ENCODE data around the gene GSAP. TPM values are rescaled to one million over a fixed set of nuclear protein-coding genes. Genes with fewer than 3 reads are reported as not detected.

GSAP gene
- polyA plus RNA-seq, 1 of the 3 experiments (the other 2 are of a cell fraction): 5.9 TPM

DNA sequence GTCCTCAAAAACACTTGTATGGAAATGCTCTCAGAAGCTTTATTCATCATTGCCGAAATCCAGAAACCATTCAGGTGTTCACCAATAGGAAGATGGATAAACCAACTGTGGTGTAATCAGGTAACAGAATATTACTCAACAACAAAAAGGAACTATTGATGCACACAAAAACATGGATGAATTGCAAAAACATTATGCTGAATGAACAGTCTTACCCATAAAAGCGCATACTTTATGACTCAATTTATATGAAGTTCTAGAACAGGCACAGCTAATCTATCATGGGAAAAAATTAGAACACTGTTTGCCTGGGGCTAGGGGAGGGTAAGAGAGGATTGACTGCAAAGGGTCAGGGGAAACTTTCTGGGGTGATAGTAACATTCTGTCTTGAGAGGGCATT is 26.9 kb upstream of the GSAP start:
- no peaks in the 10 kb centered on the region for H3K27me3 ChIP-seq (ENCODE audit: insufficient read depth)
- 98% methylated on average over 2 of the region's 2 CpGs for WGBS (ENCODE audit: low lambda C conversion rate)
- no peak overlapping the region for H3K4me3 ChIP-seq (ENCODE audit: low read depth in 2 of 2, low read length in 1 of 2)
- no peaks in the 10 kb centered on the region for H3K9me3 ChIP-seq
- H4K20me1 ChIP-seq (ENCODE audit: insufficient read depth): no peaks in the 10 kb centered on the region
- H3K79me2 ChIP-seq (ENCODE audit: insufficient read depth): no peaks in the 10 kb centered on the region
- POLR2A ChIA-PET: no interaction called here
- peak overlapping the region in 1 of 2 experiments; percentile 20; a peak in 1 of 4 replicates for H3K27ac ChIP-seq (ENCODE audit: low read depth in 2 of 2, low read length in 1 of 2)
- TF ChIP-seq, protein P1, sequence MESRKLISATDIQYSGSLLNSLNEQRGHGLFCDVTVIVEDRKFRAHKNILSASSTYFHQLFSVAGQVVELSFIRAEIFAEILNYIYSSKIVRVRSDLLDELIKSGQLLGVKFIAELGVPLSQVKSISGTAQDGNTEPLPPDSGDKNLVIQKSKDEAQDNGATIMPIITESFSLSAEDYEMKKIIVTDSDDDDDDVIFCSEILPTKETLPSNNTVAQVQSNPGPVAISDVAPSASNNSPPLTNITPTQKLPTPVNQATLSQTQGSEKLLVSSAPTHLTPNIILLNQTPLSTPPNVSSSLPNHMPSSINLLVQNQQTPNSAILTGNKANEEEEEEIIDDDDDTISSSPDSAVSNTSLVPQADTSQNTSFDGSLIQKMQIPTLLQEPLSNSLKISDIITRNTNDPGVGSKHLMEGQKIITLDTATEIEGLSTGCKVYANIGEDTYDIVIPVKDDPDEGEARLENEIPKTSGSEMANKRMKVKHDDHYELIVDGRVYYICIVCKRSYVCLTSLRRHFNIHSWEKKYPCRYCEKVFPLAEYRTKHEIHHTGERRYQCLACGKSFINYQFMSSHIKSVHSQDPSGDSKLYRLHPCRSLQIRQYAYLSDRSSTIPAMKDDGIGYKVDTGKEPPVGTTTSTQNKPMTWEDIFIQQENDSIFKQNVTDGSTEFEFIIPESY (IDR thresholded peaks at IDR 0.05; ENCODE audit: borderline replicate concordance, low read depth): no peak
- TF ChIP-seq, protein P2, sequence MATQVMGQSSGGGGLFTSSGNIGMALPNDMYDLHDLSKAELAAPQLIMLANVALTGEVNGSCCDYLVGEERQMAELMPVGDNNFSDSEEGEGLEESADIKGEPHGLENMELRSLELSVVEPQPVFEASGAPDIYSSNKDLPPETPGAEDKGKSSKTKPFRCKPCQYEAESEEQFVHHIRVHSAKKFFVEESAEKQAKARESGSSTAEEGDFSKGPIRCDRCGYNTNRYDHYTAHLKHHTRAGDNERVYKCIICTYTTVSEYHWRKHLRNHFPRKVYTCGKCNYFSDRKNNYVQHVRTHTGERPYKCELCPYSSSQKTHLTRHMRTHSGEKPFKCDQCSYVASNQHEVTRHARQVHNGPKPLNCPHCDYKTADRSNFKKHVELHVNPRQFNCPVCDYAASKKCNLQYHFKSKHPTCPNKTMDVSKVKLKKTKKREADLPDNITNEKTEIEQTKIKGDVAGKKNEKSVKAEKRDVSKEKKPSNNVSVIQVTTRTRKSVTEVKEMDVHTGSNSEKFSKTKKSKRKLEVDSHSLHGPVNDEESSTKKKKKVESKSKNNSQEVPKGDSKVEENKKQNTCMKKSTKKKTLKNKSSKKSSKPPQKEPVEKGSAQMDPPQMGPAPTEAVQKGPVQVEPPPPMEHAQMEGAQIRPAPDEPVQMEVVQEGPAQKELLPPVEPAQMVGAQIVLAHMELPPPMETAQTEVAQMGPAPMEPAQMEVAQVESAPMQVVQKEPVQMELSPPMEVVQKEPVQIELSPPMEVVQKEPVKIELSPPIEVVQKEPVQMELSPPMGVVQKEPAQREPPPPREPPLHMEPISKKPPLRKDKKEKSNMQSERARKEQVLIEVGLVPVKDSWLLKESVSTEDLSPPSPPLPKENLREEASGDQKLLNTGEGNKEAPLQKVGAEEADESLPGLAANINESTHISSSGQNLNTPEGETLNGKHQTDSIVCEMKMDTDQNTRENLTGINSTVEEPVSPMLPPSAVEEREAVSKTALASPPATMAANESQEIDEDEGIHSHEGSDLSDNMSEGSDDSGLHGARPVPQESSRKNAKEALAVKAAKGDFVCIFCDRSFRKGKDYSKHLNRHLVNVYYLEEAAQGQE (IDR thresholded peaks at IDR 0.05; ENCODE audit: low read depth, low read length): no peak
- TF ChIP-seq YY1 (IDR thresholded peaks at IDR 0.05; ENCODE audit: low read depth): no peak
- TF ChIP-seq GATA2 (CRISPR knock-in tag; IDR thresholded peaks at IDR 0.05): no peak
- no peak for TF ChIP-seq MXI1 (IDR thresholded peaks at IDR 0.05; ENCODE audit: low read depth, low read length)
- no peak for TF ChIP-seq RXRA (IDR thresholded peaks at IDR 0.05; ENCODE audit: borderline replicate concordance, low read depth)
- no peak for TF ChIP-seq NRF1 (IDR thresholded peaks at IDR 0.05; ENCODE audit: low read depth, low read length)
- TF ChIP-seq POLR2AphosphoS5 (IDR thresholded peaks at IDR 0.05; ENCODE audit: low read depth, low read length): no peak
- TF ChIP-seq MEF2A (IDR thresholded peaks at IDR 0.05; ENCODE audit: borderline replicate concordance, low read depth): no peak
- TF ChIP-seq RFX5 (IDR thresholded peaks at IDR 0.05; ENCODE audit: low read length): no peak
- no peak for TF ChIP-seq SIN3A (IDR thresholded peaks at IDR 0.05; ENCODE audit: borderline replicate concordance, low read depth, low read length)
- H3K9me2 ChIP-seq: no peaks in the 10 kb centered on the region
- H3K9ac ChIP-seq: no peak overlapping the region
- DNase-seq: no peak
- CTCF ChIA-PET: interaction anchor here (0.6 to 1.1 kb wide), 2 partner anchors 80 to 209 kb away, joined by 3 read pairs; no protein-coding TSS in a partner anchor
- peaks cover 0 to 9% of the 10 kb centered on the region in 2 experiments; a peak in 2 of 4 replicates for H3K4me1 ChIP-seq (ENCODE audit: control insufficient read depth in 1 of 2, insufficient read depth in 2 of 2, low read depth in 1 of 2, low read length in 1 of 2)
- no peak overlapping the region for H3K4me2 ChIP-seq
- H2AFZ ChIP-seq (ENCODE audit: low read depth): no peak overlapping the region
- H3K36me3 ChIP-seq (replicated peaks in 1 of 2; ENCODE audit: control insufficient read depth in 1 of 2, insufficient read depth in 2 of 2, low read length in 1 of 2): no peaks in the 10 kb centered on the region
- no peaks in the 10 kb centered on the region for H3F3A ChIP-seq (replicated peaks; ENCODE audit: insufficient read depth)

DNA sequence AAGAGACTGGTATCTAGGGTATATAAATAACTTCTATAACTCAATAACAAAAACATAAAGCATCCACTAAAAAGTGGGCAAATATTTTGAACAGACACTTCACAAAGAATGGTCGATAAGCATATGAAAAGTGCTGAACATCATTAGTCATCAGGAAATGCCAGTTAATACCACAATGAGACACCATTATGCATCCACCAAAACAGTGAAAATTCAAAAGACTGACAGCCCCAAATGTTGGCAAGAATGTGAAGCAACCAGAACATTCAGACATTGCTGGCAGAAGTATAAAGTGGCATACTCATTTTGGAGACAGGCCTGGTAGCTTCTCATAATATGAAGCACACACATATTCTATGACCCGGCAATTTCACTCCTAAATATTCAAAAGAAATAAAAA is 26.5 kb upstream of the GSAP start:
- Histone ChIP-seq H3F3A (replicated peaks; ENCODE audit: insufficient read depth) (no peaks in the 10 kb centered on the region), H3K27ac (ENCODE audit: low read depth in 2 of 2, low read length in 1 of 2) (peak overlapping the region in 1 of 2 experiments; percentile 20; a peak in 1 of 4 replicates), H3K4me1 (ENCODE audit: control insufficient read depth in 1 of 2, insufficient read depth in 2 of 2, low read depth in 1 of 2, low read length in 1 of 2) (peaks cover 0 to 9% of the 10 kb centered on the region in 2 experiments; a peak in 2 of 4 replicates), H3K4me2 (no peak overlapping the region), H3K9me2 (no peaks in the 10 kb centered on the region), H2AFZ (ENCODE audit: low read depth) (no peak overlapping the region), H3K79me2 (ENCODE audit: insufficient read depth) (no peaks in the 10 kb centered on the region), H3K4me3 (ENCODE audit: low read depth in 2 of 2, low read length in 1 of 2) (no peak overlapping the region), H3K27me3 (ENCODE audit: insufficient read depth) (no peaks in the 10 kb centered on the region), H3K9ac (no peak overlapping the region), H4K20me1 (ENCODE audit: insufficient read depth) (no peaks in the 10 kb centered on the region), H3K9me3 (no peaks in the 10 kb centered on the region), H3K36me3 (replicated peaks in 1 of 2; ENCODE audit: control insufficient read depth in 1 of 2, insufficient read depth in 2 of 2, low read length in 1 of 2) (no peaks in the 10 kb centered on the region)
- WGBS (ENCODE audit: low lambda C conversion rate): 54% methylated on average over 2 of the region's 2 CpGs
- ChIA-PET POLR2A (no interaction called here), CTCF (interaction anchor here (0.6 to 1.1 kb wide), 2 partner anchors 80 to 209 kb away, joined by 3 read pairs; no protein-coding TSS in a partner anchor)
- no peak for DNase-seq
- no peak for TF ChIP-seq TAF1 (IDR thresholded peaks at IDR 0.05; ENCODE audit: borderline replicate concordance, low read depth, low read length)
- TF ChIP-seq TEAD4 (IDR thresholded peaks at IDR 0.05; ENCODE audit: borderline replicate concordance, insufficient read depth): peak; percentile 62; the same call in 1 of the 2 replicates
- peak; percentile 50; the same call in 1 of the 2 replicates for TF ChIP-seq NFIC (IDR thresholded peaks at IDR 0.05; ENCODE audit: borderline replicate concordance)
- TF ChIP-seq EP300 (IDR thresholded peaks at IDR 0.05; ENCODE audit: borderline replicate concordance in 1 of 2, low read depth in 1 of 2, low read length in 1 of 2): peak in 1 of 2 experiments; percentile 53; a peak in 2 of 4 replicates
- peak; percentile 51 for TF ChIP-seq JUND (IDR thresholded peaks at IDR 0.05)
- TF ChIP-seq YY1 (IDR thresholded peaks at IDR 0.05; ENCODE audit: low read depth): no peak
- TF ChIP-seq POLR2AphosphoS5 (IDR thresholded peaks at IDR 0.05; ENCODE audit: low read depth, low read length): no peak
- TF ChIP-seq RCOR1 (IDR thresholded peaks at IDR 0.05; ENCODE audit: low read length): no peak
- TF ChIP-seq TCF12 (IDR thresholded peaks at IDR 0.05): peak; percentile 62
- TF ChIP-seq, protein P1 (IDR thresholded peaks at IDR 0.05; ENCODE audit: borderline replicate concordance, low read depth): no peak
- TF ChIP-seq, protein P3, sequence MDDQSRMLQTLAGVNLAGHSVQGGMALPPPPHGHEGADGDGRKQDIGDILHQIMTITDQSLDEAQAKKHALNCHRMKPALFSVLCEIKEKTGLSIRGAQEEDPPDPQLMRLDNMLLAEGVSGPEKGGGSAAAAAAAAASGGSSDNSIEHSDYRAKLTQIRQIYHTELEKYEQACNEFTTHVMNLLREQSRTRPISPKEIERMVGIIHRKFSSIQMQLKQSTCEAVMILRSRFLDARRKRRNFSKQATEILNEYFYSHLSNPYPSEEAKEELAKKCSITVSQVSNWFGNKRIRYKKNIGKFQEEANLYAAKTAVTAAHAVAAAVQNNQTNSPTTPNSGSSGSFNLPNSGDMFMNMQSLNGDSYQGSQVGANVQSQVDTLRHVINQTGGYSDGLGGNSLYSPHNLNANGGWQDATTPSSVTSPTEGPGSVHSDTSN (IDR thresholded peaks at IDR 0.05): peak; percentile 84
